HG03103 (cell line): ENCODE measurements around the gene PNMA6E.

ENCODE experiments used
- ATAC-seq: cut with Tn5 transposase; IDR thresholded peaks from one replicate; pipeline ENCODE4 v1.9.1; 2021; ENCODE audit warnings: low read depth; ENCODE audit not compliant: unreplicated experiment

PNMA6E gene

GRCh38 chrX:153365670-153366069, 35.5 kb downstream of the PNMA6E start:
- ATAC-seq = no peak

GRCh38 chrX:153361781-153362397, 39.3 kb downstream of the PNMA6E start:
- ATAC-seq = no peak

GRCh38 chrX:153357877-153358276, 43.3 kb downstream of the PNMA6E start:
- ATAC-seq = no peak

- ATAC-seq = no peak
Measured at GRCh38 chrX:153353416-153353815, 47.7 kb downstream of the PNMA6E start.

- no peak for ATAC-seq
Measured at GRCh38 chrX:153352858-153353257, 48.3 kb downstream of the PNMA6E start.

- no peak for ATAC-seq
Measured at GRCh38 chrX:153351981-153352380, 49.2 kb downstream of the PNMA6E start.

GRCh38 chrX:153349952-153350351, 51.2 kb downstream of the PNMA6E start:
- ATAC-seq = no peak

GRCh38 chrX:153348421-153348820, 52.7 kb downstream of the PNMA6E start:
- ATAC-seq = no peak

- no peak for ATAC-seq
Measured at GRCh38 chrX:153347530-153347929, 53.6 kb downstream of the PNMA6E start.
